Endothelial cell (in vitro differentiated cells): ENCODE measurements around the gene TCOF1. TPM values are rescaled to one million over a fixed set of nuclear protein-coding genes. Genes with fewer than 3 reads are reported as not detected.

Experiments used
- DNase-seq: peaks from one replicate; pipeline ENCODE4 v3.0.0; 2021; ENCODE audit warnings: low spot score
- H3K27ac Mint-ChIP-seq: one replicate; pipeline ENCODE4 v1.8.0; 2021; ENCODE audit warnings: mixed read lengths, inconsistent platforms; ENCODE audit not compliant: unreplicated experiment
- H3K27me3 Mint-ChIP-seq: one replicate; pipeline ENCODE4 v1.8.0; 2021; ENCODE audit warnings: mild to moderate bottlenecking, moderate library complexity, mixed read lengths, inconsistent platforms; ENCODE audit not compliant: unreplicated experiment
- H3K36me3 Mint-ChIP-seq: one replicate; pipeline ENCODE4 v1.8.0; 2021; ENCODE audit warnings: mild to moderate bottlenecking, low read depth, mixed read lengths, inconsistent platforms; ENCODE audit not compliant: unreplicated experiment
- H3K4me1 Mint-ChIP-seq: one replicate; pipeline ENCODE4 v1.8.0; 2021; ENCODE audit warnings: mild to moderate bottlenecking, mixed read lengths, inconsistent platforms; ENCODE audit not compliant: unreplicated experiment
- H3K4me3 Mint-ChIP-seq: one replicate; pipeline ENCODE4 v1.8.0; 2021; ENCODE audit warnings: mild to moderate bottlenecking, mixed read lengths, inconsistent platforms; ENCODE audit not compliant: unreplicated experiment
- H3K9me3 Mint-ChIP-seq: one replicate; pipeline ENCODE4 v1.8.0; 2021; ENCODE audit warnings: mixed read lengths, inconsistent platforms; ENCODE audit not compliant: unreplicated experiment
- total RNA-seq: library from RNA; stranded (reverse); fragmentation: NEBNext Ultra II Directional; extraction: Animal tissue kit (Norgen Biotek cat#: 25700); gene quantifications from one replicate; pipeline ENCODE4 v1.2.1, GENCODE V29; 2021; ENCODE audit not compliant: unreplicated experiment
- TF ChIP-seq, protein P1 (sequence below): fragments of 200-600 bp; sonication (generic); IDR thresholded peaks from one replicate; pipeline ENCODE4 v1.5.0; 2021; ENCODE audit warnings: antibody characterized with exemption; ENCODE audit not compliant: unreplicated experiment

Gene TCOF1
- total RNA-seq, 1 donor from 2014 or later = 41.5 TPM

DNA sequence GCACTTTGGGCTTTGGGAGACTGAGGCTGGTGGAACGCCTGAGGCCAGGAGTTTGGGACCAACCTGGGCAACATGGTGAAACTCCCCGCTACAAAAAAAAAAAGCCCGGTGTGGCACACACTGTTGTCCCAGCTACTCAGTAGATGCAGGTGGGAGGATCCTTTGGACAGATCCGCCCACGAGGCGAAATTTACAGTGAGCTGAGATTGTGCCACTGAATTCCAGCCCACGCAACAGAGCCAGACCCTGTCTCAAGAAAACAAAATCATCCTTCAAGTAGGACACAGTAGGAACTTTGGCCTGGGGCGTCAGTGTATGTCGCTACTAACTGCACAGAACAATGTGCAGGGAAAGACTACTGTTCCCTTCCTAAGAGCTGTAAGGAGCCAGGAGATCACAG is 87.3 kb downstream of the TCOF1 start:
- DNase-seq = no peak
- no peaks in the 10 kb centered on the region for H3K9me3 Mint-ChIP-seq
- peaks cover 56% of the 10 kb centered on the region for H3K36me3 Mint-ChIP-seq
- TF ChIP-seq, protein P1, sequence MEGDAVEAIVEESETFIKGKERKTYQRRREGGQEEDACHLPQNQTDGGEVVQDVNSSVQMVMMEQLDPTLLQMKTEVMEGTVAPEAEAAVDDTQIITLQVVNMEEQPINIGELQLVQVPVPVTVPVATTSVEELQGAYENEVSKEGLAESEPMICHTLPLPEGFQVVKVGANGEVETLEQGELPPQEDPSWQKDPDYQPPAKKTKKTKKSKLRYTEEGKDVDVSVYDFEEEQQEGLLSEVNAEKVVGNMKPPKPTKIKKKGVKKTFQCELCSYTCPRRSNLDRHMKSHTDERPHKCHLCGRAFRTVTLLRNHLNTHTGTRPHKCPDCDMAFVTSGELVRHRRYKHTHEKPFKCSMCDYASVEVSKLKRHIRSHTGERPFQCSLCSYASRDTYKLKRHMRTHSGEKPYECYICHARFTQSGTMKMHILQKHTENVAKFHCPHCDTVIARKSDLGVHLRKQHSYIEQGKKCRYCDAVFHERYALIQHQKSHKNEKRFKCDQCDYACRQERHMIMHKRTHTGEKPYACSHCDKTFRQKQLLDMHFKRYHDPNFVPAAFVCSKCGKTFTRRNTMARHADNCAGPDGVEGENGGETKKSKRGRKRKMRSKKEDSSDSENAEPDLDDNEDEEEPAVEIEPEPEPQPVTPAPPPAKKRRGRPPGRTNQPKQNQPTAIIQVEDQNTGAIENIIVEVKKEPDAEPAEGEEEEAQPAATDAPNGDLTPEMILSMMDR = no peak
- peaks cover 8% of the 10 kb centered on the region for H3K27me3 Mint-ChIP-seq
- peak overlapping the region; percentile 44 for H3K27ac Mint-ChIP-seq
- H3K4me3 Mint-ChIP-seq = peak overlapping the region; percentile 43
- peaks cover 55% of the 10 kb centered on the region for H3K4me1 Mint-ChIP-seq

DNA sequence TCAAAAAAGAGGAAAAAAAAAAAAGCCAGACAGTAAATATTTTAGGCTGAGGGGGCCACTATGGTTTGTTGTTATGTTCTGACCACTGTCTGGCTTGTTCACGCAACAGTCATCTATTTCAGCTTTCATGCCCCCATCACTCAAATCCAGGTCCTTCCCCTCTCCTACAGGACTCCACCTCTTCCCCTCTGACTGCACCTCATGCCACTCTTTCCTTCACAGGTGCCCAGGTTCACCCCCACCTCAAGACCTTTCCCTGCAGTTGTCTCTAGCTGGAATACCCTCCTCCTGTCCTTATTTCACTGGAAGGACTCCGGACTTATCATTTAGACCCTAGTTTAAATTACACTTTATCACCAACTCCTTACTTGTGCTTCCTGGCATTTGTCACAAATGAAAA is 88.6 kb downstream of the TCOF1 start:
- peak overlapping the region; percentile 50 for H3K27ac Mint-ChIP-seq
- H3K36me3 Mint-ChIP-seq = peaks cover 54% of the 10 kb centered on the region
- DNase-seq = no peak
- H3K4me3 Mint-ChIP-seq = peak overlapping the region; percentile 79
- peaks cover 45% of the 10 kb centered on the region for H3K4me1 Mint-ChIP-seq
- no peaks in the 10 kb centered on the region for H3K9me3 Mint-ChIP-seq
- H3K27me3 Mint-ChIP-seq = peaks cover 9% of the 10 kb centered on the region
- TF ChIP-seq, protein P1 = no peak

- TF ChIP-seq, protein P1 = no peak
- Mint-ChIP-seq H3K27me3 (peaks cover 9% of the 10 kb centered on the region), H3K4me1 (peaks cover 40% of the 10 kb centered on the region), H3K27ac (peak overlapping the region; percentile 50), H3K4me3 (peak overlapping the region; percentile 79), H3K9me3 (no peaks in the 10 kb centered on the region), H3K36me3 (peaks cover 50% of the 10 kb centered on the region)
- no peak for DNase-seq
Measured at GRCh38 chr5:150446583-150446982, 89.1 kb downstream of the TCOF1 start.

DNA sequence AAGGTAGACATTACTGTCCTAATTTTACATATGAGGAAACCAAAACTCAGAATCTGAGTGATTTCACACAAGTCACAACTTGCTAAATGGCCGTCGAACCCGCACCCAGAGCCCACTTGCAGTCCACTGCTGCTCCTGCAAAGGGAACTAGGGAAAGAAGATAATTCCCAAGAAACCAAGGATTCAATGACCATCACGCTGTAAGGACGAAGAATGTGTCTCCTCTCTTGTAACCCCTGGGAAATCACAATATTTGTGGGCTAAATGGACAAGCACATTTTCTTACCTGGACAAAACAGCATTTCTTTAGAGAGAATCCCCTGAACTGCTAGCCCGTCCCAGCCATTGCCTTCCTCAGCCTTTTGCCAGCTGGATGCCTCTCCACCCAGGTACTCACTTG is 89.7 kb downstream of the TCOF1 start:
- Mint-ChIP-seq H3K27me3 (peaks cover 9% of the 10 kb centered on the region), H3K4me1 (peaks cover 34% of the 10 kb centered on the region), H3K4me3 (peak overlapping the region; percentile 100), H3K9me3 (no peaks in the 10 kb centered on the region), H3K36me3 (peaks cover 50% of the 10 kb centered on the region), H3K27ac (peak overlapping the region; percentile 50)
- TF ChIP-seq, protein P1 = no peak
- no peak for DNase-seq

DNA sequence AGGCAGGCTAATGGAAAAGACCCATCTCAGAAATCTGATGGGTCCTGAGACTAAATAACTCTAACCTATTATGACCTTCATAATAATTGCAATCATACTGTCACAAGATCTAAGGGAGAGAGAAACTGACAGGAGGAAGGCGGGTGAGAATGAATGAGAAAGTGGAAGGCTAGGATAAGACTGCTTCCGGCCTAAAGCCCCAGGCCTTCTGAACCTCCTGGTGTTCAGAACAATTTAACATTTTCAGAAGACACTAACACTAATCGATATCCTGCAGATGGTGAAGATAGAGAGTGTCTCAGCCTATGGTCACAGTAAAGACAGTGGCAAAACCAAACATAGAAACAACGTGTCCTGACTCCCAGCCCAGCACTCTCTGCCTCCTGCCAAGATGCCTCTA is 90.8 kb downstream of the TCOF1 start:
- H3K27me3 Mint-ChIP-seq = peaks cover 9% of the 10 kb centered on the region
- no peak for DNase-seq
- TF ChIP-seq, protein P1 = no peak
- peaks cover 48% of the 10 kb centered on the region for H3K36me3 Mint-ChIP-seq
- H3K27ac Mint-ChIP-seq = peak overlapping the region; percentile 100
- peaks cover 32% of the 10 kb centered on the region for H3K4me1 Mint-ChIP-seq
- H3K9me3 Mint-ChIP-seq = no peaks in the 10 kb centered on the region
- H3K4me3 Mint-ChIP-seq = peak overlapping the region; percentile 100
